ENCODE data around the gene INPP5D.

INPP5D gene

DNA sequence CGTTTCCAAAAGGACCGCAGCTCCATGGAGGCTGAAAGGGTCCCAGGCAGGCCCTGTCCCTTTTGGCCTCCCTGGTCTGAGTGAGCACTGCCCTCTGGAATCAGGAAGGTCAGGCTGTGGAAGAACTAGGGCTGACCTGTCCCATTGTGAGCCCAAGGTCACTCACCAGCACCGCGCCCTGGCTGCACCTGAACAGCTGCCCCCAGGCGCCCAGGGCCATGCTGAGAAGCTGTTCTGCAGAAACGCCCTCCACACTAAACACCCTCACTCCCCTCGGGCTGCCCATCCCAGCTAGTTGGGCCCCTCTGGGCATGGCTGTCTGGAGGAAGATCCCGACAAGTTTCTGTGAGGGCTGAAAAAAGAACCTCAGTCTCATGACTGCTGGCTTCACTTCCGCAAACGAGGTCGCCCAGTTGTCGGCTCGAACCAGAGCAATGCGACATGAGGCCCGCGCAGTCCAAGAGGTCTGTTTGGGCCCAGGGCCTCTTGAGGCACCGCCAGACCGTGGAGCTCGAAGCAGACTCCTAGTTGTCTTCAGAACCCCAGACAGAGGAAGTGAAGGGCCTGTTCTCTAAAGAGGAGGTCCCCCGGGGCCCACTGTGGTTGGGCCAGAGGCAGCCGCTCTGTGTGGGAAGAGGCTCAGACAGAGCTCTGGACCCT is 64.4 kb downstream of the INPP5D start:
- TF ChIP-seq GATA1 (IDR thresholded peaks at IDR 0.05; ENCODE audit: low read depth, low read length) = no peak
- no peak for TF ChIP-seq POLR2A (IDR thresholded peaks at IDR 0.05; ENCODE audit: low read length)
- no peak for DNase-seq

DNA sequence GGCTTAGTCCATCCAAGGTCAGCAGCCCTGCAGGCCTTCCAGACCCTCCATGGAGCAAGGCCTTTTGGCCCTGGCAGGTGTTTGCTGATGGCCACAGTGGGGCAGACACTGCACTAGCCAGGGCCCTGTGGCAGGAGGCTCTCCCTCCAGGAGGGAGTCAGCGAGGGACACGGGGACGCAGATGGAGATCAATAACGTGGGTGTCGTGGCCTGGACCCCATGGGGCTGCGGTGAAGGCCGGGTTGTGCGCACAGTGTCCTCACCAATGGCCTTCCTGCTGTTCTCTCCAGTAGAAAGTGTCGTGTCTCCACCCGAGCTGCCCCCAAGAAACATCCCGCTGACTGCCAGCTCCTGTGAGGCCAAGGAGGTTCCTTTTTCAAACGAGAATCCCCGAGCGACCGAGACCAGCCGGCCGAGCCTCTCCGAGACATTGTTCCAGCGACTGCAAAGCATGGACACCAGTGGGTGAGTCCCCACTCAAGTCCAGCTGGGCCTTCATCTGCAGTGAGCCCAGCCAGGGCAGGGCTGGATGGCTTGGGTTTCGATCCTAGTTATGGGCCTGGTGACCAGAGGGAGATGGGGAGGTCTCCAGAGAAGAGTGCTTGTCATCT is 65.4 kb downstream of the INPP5D start:
- DNase-seq = no peak
- TF ChIP-seq POLR2A (IDR thresholded peaks at IDR 0.05; ENCODE audit: low read length) (no peak), GATA1 (IDR thresholded peaks at IDR 0.05; ENCODE audit: low read depth, low read length) (no peak)

DNA sequence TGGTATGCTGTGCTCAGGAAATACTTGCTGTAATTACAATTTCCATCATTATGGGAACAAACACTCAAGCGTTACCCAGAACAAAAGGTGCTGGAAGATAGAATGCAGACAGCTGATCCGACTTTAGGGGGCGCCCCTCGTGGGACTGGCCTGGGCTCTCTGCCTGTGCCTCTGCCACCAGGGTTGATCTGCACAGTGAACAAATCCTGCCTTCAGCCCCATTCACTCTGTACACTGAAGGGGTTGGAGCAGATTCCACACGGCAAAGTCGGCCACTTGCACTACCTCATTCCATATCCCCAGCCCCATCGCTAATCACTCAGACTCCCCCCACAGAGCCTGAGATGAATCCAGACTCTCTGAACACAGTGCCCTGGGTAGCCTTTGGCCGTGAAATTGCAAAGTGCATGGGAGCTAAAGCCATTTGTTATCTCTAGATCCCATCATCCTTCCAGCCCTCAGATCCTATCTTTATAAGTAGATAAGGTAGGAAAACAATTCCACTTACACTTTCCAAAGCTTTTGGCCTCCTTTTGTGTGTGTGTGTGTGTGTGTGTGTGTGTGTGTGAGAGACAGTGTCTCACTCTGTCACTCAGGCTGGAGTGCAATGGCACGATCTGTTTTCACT is 69.3 kb downstream of the INPP5D start:
- peak; percentile 33 to 48 for DNase-seq

DNA sequence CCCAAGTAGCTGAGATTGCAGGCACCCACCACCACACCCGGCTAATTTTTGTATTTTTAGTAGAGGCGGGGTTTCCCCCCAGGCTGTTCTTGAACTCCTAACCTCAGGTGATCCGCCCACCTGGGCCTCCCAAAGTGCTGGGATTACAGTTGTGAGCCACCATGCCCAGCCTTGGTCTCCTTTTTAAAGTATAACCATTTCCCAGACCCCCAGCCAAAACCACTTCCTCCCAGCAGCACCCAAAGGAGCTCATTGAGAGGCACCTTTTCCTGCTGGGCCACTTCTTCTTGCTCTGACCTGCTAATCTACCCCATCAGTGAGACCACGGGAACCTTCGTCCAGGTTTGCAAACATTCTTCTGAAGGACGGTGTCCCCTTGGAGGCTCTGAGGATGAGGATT is 69.9 kb downstream of the INPP5D start:
- DNase-seq = no peak
- TF ChIP-seq POLR2A (IDR thresholded peaks at IDR 0.05; ENCODE audit: low read length) = no peak

More for the DNA sequence above, 69.3 kb downstream of the INPP5D start:
- TF ChIP-seq POLR2A (IDR thresholded peaks at IDR 0.05; ENCODE audit: low read length) = no peak
- TF ChIP-seq GATA1 (IDR thresholded peaks at IDR 0.05; ENCODE audit: low read depth, low read length) = no peak

DNA sequence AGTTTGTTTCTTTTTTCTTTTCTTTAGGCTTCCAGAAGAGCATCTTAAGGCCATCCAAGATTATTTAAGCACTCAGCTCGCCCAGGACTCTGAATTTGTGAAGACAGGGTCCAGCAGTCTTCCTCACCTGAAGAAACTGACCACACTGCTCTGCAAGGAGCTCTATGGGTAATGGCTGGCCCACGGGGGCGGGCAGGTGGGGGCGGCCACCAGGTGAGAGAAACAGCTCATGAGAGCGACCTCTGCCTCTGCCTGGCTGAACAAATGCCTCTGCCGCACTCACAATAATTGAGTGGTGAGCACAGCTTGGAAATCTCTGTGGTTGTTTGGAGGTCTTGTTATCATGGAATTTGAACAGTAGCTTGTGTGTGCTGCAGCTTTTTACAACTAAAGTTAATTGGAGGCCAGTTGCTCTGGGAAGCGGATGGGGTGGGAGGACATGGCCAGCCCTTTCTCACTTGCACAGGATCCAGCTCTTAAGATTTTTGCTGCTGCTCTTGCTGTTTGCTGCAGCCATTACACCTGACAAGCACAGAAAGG is 70.4 kb downstream of the INPP5D start:
- no peak for TF ChIP-seq POLR2A (IDR thresholded peaks at IDR 0.05; ENCODE audit: low read length)
- TF ChIP-seq GATA1 (IDR thresholded peaks at IDR 0.05; ENCODE audit: low read depth, low read length) = no peak
- DNase-seq = no peak

GRCh38 chr2:233131936-233132720 is 72.0 kb downstream of the INPP5D start:
- no peak for DNase-seq
- TF ChIP-seq POLR2A (IDR thresholded peaks at IDR 0.05; ENCODE audit: low read length) (no peak), GATA1 (IDR thresholded peaks at IDR 0.05; ENCODE audit: low read depth, low read length) (no peak)

DNA sequence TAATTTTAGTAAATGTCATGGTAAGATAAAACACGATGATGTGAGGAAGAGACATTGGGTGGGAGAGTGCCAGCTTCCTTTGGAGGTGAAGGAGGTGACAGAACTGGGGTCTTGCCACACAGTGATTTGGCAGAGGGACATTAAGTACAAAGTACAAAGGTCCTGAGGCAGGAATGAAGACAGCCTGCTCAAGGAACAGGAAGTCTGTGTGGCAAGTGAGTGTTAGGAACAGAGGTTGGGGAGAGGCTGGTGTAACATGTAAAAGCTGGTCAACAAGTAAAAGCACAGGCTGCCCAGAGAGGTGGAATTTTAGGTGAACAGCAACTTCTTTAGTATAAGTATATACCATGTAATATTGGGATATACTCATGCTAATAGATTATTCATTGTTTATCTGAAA is 73.1 kb downstream of the INPP5D start:
- TF ChIP-seq GATA1 (IDR thresholded peaks at IDR 0.05; ENCODE audit: low read depth, low read length) (no peak), POLR2A (IDR thresholded peaks at IDR 0.05; ENCODE audit: low read length) (no peak)
- DNase-seq = no peak

DNA sequence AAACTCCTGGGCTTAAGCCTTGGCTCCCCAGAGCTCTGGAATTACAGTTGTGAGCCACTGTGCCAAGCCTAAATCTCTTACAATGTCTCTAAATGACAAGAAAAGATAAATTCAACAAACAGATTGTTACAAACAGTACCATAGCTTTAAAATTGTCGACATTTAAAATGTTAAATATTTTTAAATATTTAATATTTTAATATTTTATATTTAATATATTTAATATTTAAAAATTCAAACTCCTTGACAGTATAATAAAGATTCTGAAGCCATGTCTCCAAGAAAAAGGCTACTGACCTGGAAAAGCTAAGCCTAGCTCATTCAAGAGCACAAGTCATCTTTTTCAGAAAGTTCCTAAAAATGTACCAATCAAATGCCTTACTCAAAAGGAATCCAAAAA is 75.3 kb downstream of the INPP5D start:
- TF ChIP-seq GATA1 (IDR thresholded peaks at IDR 0.05; ENCODE audit: low read depth, low read length) = no peak
- no peak for TF ChIP-seq POLR2A (IDR thresholded peaks at IDR 0.05; ENCODE audit: low read length)
- DNase-seq = no peak

DNA sequence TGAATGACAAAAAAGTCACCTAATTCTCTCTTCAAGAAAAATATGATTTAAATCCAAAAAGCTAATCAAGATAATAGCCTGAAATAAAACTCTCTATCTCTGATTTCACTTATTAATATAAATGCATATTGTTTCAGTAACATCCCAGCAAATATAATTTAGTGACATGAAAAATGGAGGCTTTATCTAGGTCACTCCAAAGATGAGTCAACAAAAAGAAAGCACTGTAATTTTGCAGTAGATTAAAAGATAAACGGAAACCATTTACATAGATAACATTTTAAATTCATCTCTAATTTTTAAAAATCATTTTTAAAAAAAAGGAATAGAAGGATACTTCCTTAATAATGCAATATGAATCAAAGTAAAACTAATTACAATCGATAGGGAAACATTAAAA is 76.9 kb downstream of the INPP5D start:
- TF ChIP-seq GATA1 (IDR thresholded peaks at IDR 0.05; ENCODE audit: low read depth, low read length) (no peak), POLR2A (IDR thresholded peaks at IDR 0.05; ENCODE audit: low read length) (no peak)
- DNase-seq = no peak

DNA sequence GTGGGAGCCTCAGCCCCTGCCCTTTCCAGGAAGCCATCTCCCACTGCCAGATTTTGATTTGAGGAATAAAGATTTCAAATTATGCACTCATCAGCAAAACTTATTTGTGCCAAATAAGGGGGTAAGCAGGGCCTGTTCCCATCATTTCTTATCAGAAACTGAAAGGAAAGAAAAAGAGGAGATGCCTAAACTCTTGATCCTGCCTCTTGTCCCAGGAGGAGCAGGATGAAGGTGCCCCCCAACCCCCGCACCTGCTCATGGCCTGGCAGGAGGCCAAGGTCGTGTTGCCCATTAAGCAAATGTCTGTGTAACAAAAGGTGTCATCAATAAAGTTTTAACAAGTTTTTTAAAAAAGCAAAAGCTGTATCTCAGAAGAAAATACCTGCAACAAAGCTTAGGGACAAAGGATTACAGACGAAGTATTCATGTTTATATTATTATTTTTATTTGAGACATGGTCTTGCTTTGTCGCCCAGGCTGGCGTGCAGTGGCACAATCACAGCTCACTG is 80.0 kb downstream of the INPP5D start:
- no peak for DNase-seq
- TF ChIP-seq GATA1 (IDR thresholded peaks at IDR 0.05; ENCODE audit: low read depth, low read length) (no peak), POLR2A (IDR thresholded peaks at IDR 0.05; ENCODE audit: low read length) (no peak)

DNA sequence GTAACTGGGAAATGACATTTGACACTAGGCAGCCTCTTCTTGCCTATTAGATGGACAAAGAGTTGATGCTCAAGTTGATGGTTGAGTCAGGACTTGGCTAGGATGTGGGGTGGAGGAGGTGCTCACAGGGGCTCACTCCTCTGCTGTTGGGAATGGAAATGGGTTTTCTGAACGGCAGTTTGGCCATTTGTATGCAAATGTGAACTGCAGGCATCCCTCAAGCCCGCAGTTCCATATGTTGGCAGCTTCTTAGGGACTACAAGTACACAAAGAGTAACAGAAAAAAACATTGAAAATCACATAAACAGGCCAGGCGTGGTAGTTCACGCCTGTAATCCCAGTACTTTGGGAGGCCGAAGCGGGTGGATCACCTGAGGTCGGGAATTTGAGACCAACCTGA is 80.8 kb downstream of the INPP5D start:
- DNase-seq = no peak
- TF ChIP-seq GATA1 (IDR thresholded peaks at IDR 0.05; ENCODE audit: low read depth, low read length) = no peak

DNA sequence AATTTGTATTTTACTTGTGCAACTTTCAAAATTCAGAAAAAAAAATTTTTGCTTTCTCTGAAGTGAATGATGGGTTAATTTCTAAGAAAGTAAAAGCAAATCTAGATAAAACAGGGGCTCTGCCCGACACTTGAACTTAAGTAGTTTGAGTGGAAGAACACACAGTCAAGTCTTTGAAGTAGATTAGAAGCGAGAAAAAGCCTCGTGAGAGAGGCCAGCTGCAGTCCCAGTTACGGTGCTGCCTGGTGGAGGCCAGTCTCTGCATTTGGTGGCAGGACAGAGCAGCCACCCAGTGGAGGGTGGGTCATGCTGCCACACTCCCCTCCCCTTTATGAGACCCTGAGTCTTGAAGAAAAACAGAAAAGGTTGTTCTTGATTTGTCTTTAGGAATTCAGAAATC is 81.8 kb downstream of the INPP5D start:
- DNase-seq = no peak
- TF ChIP-seq GATA1 (IDR thresholded peaks at IDR 0.05; ENCODE audit: low read depth, low read length) (no peak), POLR2A (IDR thresholded peaks at IDR 0.05; ENCODE audit: low read length) (no peak)

- TF ChIP-seq GATA1 (IDR thresholded peaks at IDR 0.05; ENCODE audit: low read depth, low read length) = no peak
- no peak for TF ChIP-seq POLR2A (IDR thresholded peaks at IDR 0.05; ENCODE audit: low read length)
- DNase-seq = no peak
These were observed 82.3 kb downstream of the INPP5D start for GRCh38 chr2:233142355-233142897.

Data from erythroblast (primary cell).